ENCODE measurements around the gene LRIG1. TPM values are rescaled to one million over a fixed set of nuclear protein-coding genes. Genes with fewer than 3 reads are reported as not detected.
A peak's percentile ranks its signal among the peaks of the same experiment; 100 is the strongest.

Gene LRIG1
- total and polyA plus RNA-seq, 2 donors (not counting 1 experiment from before 2014, with no cell fraction given) = 27.9 to 104 TPM

GRCh38 chr3:66428733-66429132 lies 72.1 kb downstream of the LRIG1 start:
- Histone ChIP-seq H3K4me3 (replicated peaks in 1 of 4; ENCODE audit: control extremely low read depth in 1 of 4, insufficient read depth in 1 of 4, low read depth in 3 of 4, low read length in 4 of 4) (no peak overlapping the region), H3K36me3 (ENCODE audit: control insufficient read depth, insufficient read depth, low read length) (no peaks in the 10 kb centered on the region)

GRCh38 chr3:66427951-66428474 lies 72.8 kb downstream of the LRIG1 start:
- no peak overlapping the region for H2AFZ ChIP-seq (ENCODE audit: low read length)
- H3K36me3 ChIP-seq (ENCODE audit: control insufficient read depth, insufficient read depth, low read length) = no peaks in the 10 kb centered on the region
- no peak for DNase-seq (ENCODE audit: low read depth in 2 of 2)
- H3K4me2 ChIP-seq (ENCODE audit: extremely low read depth, insufficient read depth, low read length) = peak overlapping the region; percentile 61
- H3K79me2 ChIP-seq (ENCODE audit: control insufficient read depth, insufficient read depth, low read length) = peaks cover 10% of the 10 kb centered on the region
- H3K9ac ChIP-seq (ENCODE audit: insufficient read depth, low read length) = no peak overlapping the region
- H3K4me3 ChIP-seq (replicated peaks in 1 of 4; ENCODE audit: control extremely low read depth in 1 of 4, insufficient read depth in 1 of 4, low read depth in 3 of 4, low read length in 4 of 4) = no peak overlapping the region
- TF ChIP-seq EZH2 (IDR thresholded peaks at IDR 0.05; ENCODE audit: low read length, missing control alignments) (no peak), CTCF (conservative IDR thresholded peaks at IDR 0.05 in 1 of 2, IDR thresholded peaks at IDR 0.05 in 1 of 2; ENCODE audit: low read depth in 1 of 2, low read length in 2 of 2) (no peak)
- no peaks in the 10 kb centered on the region for H3K27me3 ChIP-seq (ENCODE audit: control insufficient read depth, insufficient read depth, low read length)
- no peaks in the 10 kb centered on the region for H3K9me3 ChIP-seq (ENCODE audit: control insufficient read depth, insufficient read depth, low read depth, low read length)
- peaks cover 30% of the 10 kb centered on the region for H3K4me1 ChIP-seq (ENCODE audit: control insufficient read depth, extremely low read depth, insufficient read depth, low read length)
- H3K27ac ChIP-seq (ENCODE audit: insufficient read depth, low read length) = peak overlapping the region; percentile 26
- no peaks in the 10 kb centered on the region for H4K20me1 ChIP-seq (ENCODE audit: control insufficient read depth, extremely low read depth, insufficient read depth, low read length)

More at GRCh38 chr3:66428733-66429132, 72.1 kb downstream of the LRIG1 start:
- H3K4me1 ChIP-seq (ENCODE audit: control insufficient read depth, extremely low read depth, insufficient read depth, low read length) = peaks cover 30% of the 10 kb centered on the region
- peaks cover 10% of the 10 kb centered on the region for H3K79me2 ChIP-seq (ENCODE audit: control insufficient read depth, insufficient read depth, low read length)
- H3K9me3 ChIP-seq (ENCODE audit: control insufficient read depth, insufficient read depth, low read depth, low read length) = no peaks in the 10 kb centered on the region
- no peaks in the 10 kb centered on the region for H4K20me1 ChIP-seq (ENCODE audit: control insufficient read depth, extremely low read depth, insufficient read depth, low read length)
- H3K4me2 ChIP-seq (ENCODE audit: extremely low read depth, insufficient read depth, low read length) = peak overlapping the region; percentile 42
- no peak overlapping the region for H3K9ac ChIP-seq (ENCODE audit: insufficient read depth, low read length)
- DNase-seq (ENCODE audit: low read depth in 2 of 2) = peak; percentile 99
- no peaks in the 10 kb centered on the region for H3K27me3 ChIP-seq (ENCODE audit: control insufficient read depth, insufficient read depth, low read length)
- TF ChIP-seq EZH2 (IDR thresholded peaks at IDR 0.05; ENCODE audit: low read length, missing control alignments) (no peak), CTCF (conservative IDR thresholded peaks at IDR 0.05 in 1 of 2, IDR thresholded peaks at IDR 0.05 in 1 of 2; ENCODE audit: low read depth in 1 of 2, low read length in 2 of 2) (no peak)
- peak overlapping the region; percentile 86 for H3K27ac ChIP-seq (ENCODE audit: insufficient read depth, low read length)
- H2AFZ ChIP-seq (ENCODE audit: low read length) = no peak overlapping the region

GRCh38 chr3:66427352-66427751 lies 73.5 kb downstream of the LRIG1 start:
- Histone ChIP-seq H4K20me1 (ENCODE audit: control insufficient read depth, extremely low read depth, insufficient read depth, low read length) (no peaks in the 10 kb centered on the region), H3K9me3 (ENCODE audit: control insufficient read depth, insufficient read depth, low read depth, low read length) (no peaks in the 10 kb centered on the region), H3K9ac (ENCODE audit: insufficient read depth, low read length) (no peak overlapping the region), H2AFZ (ENCODE audit: low read length) (no peak overlapping the region), H3K36me3 (ENCODE audit: control insufficient read depth, insufficient read depth, low read length) (no peaks in the 10 kb centered on the region), H3K79me2 (ENCODE audit: control insufficient read depth, insufficient read depth, low read length) (peaks cover 10% of the 10 kb centered on the region), H3K4me3 (replicated peaks in 1 of 4; ENCODE audit: control extremely low read depth in 1 of 4, insufficient read depth in 1 of 4, low read depth in 3 of 4, low read length in 4 of 4) (no peak overlapping the region), H3K4me1 (ENCODE audit: control insufficient read depth, extremely low read depth, insufficient read depth, low read length) (peaks cover 28% of the 10 kb centered on the region), H3K4me2 (ENCODE audit: extremely low read depth, insufficient read depth, low read length) (no peak overlapping the region), H3K27ac (ENCODE audit: insufficient read depth, low read length) (no peak overlapping the region), H3K27me3 (ENCODE audit: control insufficient read depth, insufficient read depth, low read length) (no peaks in the 10 kb centered on the region)
- DNase-seq (ENCODE audit: low read depth in 2 of 2) = no peak
- TF ChIP-seq EZH2 (IDR thresholded peaks at IDR 0.05; ENCODE audit: low read length, missing control alignments) (no peak), CTCF (conservative IDR thresholded peaks at IDR 0.05 in 1 of 2, IDR thresholded peaks at IDR 0.05 in 1 of 2; ENCODE audit: low read depth in 1 of 2, low read length in 2 of 2) (no peak)
